ENCODE measurements around the gene TOX2.

Gene TOX2

GRCh38 chr20:44018259-44018941 lies 103.7 kb downstream of the TOX2 start:
- peak in 16 of 51 donors; percentile 3 to 55 (median 20) for DNase-seq

GRCh38 chr20:44018942-44019637 lies 104.4 kb downstream of the TOX2 start:
- no peak for DNase-seq

- DNase-seq, result no peak
These were observed 105.1 kb downstream of the TOX2 start for GRCh38 chr20:44019638-44020335.

DNA sequence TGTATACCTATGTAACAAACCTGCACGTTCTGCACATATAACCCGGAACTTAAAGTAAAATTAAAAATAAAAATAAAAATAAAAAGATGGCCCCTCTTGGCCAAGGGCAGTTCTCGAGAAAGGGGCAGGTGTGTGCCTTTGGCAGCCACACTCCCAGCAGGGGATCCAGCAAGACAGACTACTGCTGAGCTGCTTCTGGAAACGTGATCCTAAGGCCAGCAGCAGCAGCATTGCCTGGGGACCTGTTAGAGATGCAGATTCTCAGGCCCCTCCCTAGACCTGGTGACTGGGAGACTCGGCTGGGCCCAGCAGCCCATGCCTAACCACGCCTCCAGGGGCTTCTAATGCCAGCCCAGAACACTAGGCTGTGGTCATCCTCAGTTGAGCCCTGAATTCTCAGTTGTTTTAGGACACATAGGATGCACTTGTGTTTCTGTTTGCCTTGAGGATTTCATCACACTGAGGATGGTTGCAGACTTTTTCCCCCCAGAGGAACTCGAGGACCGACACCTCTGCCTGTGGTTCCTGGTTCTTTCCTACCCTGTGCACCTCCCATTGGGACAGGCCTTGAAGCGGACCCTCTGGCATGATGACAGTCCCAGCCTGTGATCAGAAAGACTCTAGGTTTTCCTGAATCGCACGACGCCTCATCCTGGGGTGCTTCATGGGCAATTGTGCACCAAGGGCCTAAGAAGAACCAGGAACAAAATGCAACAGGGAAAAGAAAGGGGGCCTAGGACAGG lies 105.9 kb downstream of the TOX2 start:
- DNase-seq, result no peak

GRCh38 chr20:44021186-44021585 lies 106.5 kb downstream of the TOX2 start:
- no peak for DNase-seq

GRCh38 chr20:44021900-44022299 lies 107.2 kb downstream of the TOX2 start:
- no peak for DNase-seq

- no peak for DNase-seq
These were observed 107.8 kb downstream of the TOX2 start for GRCh38 chr20:44022464-44022863.

GRCh38 chr20:44023515-44024371 lies 109.1 kb downstream of the TOX2 start:
- DNase-seq, result no peak

DNA sequence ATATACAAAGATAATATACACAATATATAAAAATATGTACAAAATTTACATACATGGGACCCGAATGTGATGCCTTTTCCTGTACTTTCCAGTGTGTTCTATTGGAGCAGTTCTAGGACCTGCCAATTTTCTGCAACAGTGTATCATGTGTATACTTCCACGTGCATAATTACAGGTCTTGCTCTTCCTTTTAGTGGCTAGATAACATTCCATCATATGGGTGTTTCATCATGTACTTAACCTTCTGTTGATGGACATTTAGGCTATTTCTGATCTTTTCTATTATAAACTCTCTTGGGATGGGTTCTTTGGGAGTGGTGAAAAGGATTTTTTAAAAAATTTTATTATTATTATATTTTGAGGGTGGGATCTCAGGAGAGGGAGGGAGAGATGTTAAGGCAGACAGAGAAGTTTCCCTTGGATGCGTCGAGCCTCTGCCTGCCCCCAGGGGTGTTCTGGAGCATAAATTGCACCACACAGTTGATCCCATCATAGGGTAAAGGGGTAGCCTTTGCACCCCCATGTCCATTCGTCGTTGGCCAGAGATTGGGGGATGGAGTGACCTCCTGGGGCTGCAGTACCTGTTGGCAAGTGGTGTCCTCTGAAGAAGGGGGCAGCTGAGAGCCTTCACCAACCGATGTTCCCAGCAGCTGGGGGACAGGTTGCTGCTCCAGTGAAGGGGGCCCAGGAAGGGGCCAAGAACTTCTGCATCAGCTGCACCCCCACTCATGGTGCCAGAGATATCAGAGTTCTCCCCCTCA lies 110.3 kb downstream of the TOX2 start:
- no peak for DNase-seq

DNA sequence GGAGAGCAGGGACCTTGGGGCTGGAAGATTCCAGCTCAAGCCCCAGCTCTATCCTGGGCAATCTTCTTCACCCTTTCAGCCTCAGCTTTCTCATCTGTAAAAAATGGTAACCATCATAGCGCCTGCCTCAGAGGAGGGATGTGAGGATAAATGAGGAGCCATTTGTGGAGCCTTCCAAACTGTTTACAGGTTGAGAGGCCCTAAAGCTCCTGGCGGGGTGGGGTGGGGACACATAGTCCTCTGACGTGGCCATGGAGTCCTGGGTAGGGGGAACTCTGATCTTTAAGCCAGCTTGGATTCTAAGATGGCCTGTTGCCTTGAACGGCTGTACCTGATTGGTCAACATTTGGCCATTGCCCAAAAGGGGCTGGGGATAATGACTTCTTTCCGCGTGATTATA lies 111.1 kb downstream of the TOX2 start:
- no peak for DNase-seq

DNA sequence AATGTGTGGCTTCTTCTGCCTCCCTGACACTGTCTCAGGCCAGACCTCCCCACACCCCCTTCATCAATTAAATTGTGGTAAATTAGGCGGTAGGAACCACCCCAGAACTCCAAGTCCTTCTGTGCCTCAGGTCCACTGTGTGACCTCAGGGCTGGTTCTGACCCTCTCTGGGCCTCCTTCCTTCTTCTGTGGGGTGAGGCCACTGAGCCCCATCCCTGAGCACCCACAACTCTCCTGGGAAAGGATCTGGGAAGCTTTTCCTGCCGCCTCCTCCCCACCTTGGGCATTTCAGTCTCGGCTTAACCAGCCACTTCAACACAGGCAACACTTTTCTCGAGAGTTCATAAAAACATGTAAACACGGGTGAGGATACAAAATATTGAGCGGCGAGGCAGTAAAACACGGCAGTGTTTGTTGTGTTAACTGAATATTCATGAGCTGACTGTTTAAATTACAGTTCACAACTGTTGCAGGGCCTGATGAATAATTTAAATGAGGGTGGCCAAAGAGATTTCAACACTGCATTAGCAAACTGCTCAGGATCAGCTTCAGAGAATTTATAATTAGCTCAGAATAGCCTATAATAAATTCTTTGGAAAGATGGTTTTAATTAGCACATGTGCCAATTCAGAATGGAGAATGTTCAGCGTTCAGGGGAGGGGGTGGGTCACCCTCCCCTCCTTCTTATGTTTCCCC lies 112.1 kb downstream of the TOX2 start:
- DNase-seq, result no peak

DNA sequence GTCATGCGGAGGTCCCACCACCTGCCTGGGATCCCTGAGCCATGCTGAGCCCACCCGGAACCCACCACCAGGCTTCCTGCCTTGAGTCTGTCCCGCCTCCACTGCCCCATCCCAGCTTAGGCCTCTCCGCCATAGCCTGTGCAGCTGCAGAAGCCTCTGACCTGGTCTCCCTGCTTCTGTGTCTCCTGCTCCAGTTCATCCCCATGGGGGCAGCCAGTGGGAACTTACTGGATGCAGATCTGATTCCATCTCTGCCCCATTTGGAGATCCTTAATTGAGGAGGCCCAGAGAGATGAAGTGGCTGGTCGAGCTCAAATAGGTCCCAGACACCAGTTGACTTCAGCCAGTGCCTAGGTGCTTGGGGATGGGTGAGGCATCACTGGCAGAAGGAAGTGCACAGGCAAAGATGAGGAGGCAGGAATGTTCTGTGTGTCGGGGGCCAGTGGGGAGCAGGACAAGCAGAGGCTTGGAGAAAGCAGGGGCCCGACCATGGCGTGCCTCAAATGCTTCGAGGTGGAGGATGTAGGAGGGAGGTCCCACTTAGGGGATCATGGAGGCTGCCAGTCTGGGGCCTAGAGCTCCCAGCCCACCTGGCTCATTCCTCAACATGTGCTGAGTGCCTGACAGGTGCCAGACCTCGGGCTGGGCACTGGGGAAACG lies 112.8 kb downstream of the TOX2 start:
- DNase-seq, result no peak

DNA sequence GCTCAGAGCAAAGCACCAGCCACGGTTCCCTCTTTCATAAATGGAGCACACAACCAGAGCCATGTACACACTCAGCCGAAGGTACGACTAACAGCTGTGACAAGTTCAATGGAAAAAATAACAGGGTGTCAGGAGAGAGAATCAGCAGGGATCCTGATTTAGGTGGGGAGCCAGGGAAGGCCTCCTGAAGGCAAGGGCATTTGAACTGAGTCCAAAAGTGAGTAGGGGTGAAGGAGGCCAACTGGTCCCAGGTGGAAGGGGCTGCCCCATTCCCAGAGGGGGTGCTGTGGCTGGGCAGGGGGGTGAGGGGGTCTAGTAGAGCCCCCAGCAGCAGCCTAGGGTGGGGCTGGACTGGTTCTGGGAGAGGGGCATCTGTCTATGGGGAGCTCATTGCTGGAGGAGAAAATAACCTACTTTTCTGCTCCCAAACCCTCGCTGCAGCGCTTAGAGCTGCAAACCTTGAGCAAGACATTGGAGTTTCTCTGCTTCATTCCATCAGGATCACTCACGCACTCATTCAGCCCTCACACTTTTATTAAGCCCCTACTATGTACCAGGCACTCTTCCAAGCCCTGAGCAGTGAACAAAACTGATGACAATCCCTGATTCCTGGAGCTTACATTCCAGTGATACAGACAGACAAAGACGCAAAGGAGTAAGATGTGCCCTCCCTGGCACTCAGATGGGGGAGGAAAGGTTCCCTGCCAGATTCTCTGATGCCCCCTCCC lies 113.5 kb downstream of the TOX2 start:
- no peak for DNase-seq

DNA sequence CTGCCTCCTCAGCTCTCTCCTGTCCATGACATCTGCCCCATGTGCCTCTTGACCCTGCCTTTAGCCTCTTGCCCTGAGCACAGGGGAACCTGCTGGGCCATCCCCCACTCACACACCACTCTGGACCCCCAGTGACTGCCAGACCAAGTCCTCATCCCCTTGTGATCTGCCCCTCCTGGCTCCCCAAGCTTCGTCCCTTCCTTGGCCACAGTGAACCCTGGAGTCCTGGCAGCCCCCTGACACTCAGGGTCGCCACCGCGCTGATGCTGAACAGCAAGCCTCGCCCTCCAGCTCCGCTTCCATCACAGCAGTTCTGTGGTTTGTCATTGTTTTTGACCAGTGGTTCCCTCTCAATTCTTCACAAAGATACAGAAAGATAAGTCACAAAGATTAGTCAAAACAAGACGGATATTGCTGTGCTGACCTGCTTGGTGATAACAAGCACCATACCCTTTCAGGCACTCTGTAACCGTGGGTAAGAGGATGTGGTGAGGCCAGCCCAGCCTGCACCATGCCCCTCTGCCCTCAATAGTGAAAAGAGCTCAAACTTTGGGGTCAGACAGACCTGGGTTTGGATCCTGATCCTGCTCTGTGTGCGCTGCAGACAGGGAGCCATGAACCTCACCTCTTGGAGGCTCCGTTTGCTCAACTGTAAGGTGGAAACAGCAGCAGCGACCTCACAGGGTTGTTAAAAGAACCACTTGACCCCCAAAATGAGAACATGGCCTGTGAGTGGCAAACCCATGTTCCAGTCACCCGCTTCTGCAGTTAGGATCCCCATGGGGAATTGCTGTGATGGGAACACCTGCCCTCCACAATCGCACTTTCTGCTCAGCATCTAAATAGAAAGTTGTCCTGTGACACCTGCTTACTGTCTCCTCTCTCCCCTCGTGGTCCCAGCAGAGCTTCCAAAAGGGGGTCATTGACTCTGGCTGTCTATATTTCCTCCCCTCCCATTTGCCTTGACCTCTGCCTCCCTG lies 114.5 kb downstream of the TOX2 start:
- no peak for DNase-seq

DNA sequence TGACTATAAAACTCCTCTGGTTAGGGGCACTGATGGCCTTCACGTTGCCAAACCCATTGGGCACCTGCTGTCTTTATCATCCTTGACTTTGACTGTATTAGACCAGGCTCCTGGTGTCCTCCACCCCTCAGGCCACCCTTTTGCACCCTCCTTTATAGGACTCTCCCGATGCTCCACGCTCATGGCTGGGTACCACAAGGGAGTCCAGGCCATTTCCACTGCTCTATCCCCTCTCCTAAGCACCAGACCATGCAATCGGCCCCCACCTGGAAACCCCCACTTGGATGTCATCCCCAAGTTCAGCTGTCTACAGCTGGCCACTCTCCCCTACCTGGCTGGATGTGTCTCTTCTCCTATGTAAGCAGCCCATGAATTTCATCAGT lies 115.2 kb downstream of the TOX2 start:
- DNase-seq, result no peak

GRCh38 chr20:44030394-44030793 lies 115.7 kb downstream of the TOX2 start:
- no peak for DNase-seq

- no peak for DNase-seq
These were observed 116.4 kb downstream of the TOX2 start for GRCh38 chr20:44031001-44031574.
